Lower leg skin (tissue), 3 donors: ENCODE data around the gene DGLUCY.

Source experiments
- POLR2A ChIP-seq, 2 donors: fragments of 450-650 bp; IDR thresholded peaks; one replicate each; pipeline ENCODE4 v1.6.1; 2016 to 2017; ENCODE audit warnings: antibody characterized with exemption in 2 of 2, mild to moderate bottlenecking in 1 of 2, moderate library complexity in 1 of 2
- TF ChIP-seq, protein P1 (sequence below), 3 donors: fragments of 450-650 bp; IDR thresholded peaks; one replicate each; pipeline ENCODE4 v1.5.1; 2016; ENCODE audit warnings: antibody characterized with exemption in 3 of 3, mild to moderate bottlenecking in 3 of 3, moderate library complexity in 2 of 3

DNA sequence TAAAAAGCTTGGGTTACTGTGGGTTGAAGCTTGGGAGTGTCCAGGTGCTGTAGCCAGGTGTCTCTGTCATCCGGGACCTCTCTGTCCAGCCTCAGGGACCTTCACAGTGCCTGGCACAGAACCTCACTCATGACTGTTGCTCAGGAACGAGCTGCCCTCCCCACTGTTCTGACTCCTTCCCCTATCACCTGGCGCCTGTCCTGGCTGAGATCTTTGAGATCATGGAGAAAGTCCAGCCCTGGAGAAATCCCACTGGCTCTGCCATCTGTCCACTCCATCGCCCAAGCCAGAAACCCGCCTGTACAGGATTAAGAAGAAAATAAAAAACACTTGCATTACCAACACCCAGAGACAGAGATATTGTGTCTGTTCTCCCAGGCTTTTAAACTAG is 53.5 kb downstream of the DGLUCY start:
- TF ChIP-seq, protein P1, sequence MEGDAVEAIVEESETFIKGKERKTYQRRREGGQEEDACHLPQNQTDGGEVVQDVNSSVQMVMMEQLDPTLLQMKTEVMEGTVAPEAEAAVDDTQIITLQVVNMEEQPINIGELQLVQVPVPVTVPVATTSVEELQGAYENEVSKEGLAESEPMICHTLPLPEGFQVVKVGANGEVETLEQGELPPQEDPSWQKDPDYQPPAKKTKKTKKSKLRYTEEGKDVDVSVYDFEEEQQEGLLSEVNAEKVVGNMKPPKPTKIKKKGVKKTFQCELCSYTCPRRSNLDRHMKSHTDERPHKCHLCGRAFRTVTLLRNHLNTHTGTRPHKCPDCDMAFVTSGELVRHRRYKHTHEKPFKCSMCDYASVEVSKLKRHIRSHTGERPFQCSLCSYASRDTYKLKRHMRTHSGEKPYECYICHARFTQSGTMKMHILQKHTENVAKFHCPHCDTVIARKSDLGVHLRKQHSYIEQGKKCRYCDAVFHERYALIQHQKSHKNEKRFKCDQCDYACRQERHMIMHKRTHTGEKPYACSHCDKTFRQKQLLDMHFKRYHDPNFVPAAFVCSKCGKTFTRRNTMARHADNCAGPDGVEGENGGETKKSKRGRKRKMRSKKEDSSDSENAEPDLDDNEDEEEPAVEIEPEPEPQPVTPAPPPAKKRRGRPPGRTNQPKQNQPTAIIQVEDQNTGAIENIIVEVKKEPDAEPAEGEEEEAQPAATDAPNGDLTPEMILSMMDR (IDR thresholded peaks at IDR 0.05), result no peak
- TF ChIP-seq POLR2A (IDR thresholded peaks at IDR 0.05), result no peak
